Right atrium auricular region (tissue), 2 donors: ENCODE measurements around the gene GFOD1. TPM values are rescaled to one million over a fixed set of nuclear protein-coding genes. Genes with fewer than 3 reads are reported as not detected.

ENCODE experiments used
- DNase-seq: peaks from one replicate; pipeline ENCODE4 v3.0.0-alpha.2; 2019; ENCODE audit warnings: low spot score
- H3K27ac ChIP-seq, 2 donors: fragments of 200-600 bp; sonication (generic); 1 replicate in 1 of 2; 2 replicates in 1 of 2; pipeline ENCODE4 v1.5.1; 2016 to 2019
- H3K27me3 ChIP-seq, 2 donors: fragments of 200-600 bp; sonication (generic); one replicate each; pipeline versions ENCODE4 v1.5.1 to v1.6.0; 2017 to 2019
- H3K36me3 ChIP-seq: fragments of 200-600 bp; sonication (generic); one replicate; pipeline ENCODE4 v1.5.1; 2016
- H3K4me1 ChIP-seq, 2 donors: fragments of 200-600 bp; sonication (generic); one replicate each; pipeline versions ENCODE4 v1.5.1 to v1.6.0; 2017 to 2019
- H3K4me3 ChIP-seq, 2 donors: fragments of 200-600 bp; sonication (generic); 1 replicate in 1 of 2; 2 replicates in 1 of 2; pipeline ENCODE4 v1.5.1; 2017 to 2019; ENCODE audit warnings: mild to moderate bottlenecking in 1 of 2, moderate library complexity in 1 of 2
- H3K9me3 ChIP-seq, 2 donors: fragments of 200-600 bp; sonication (generic); one replicate each; pipeline ENCODE4 v1.5.1; 2019
- total RNA-seq, 2 donors: library from RNA; depleted of rRNA; stranded (reverse); fragments of >200 nt; gene quantifications; one replicate each; pipeline ENCODE4 v1.1.0, GENCODE V29; 2016
- TF ChIP-seq, protein P1 (sequence below), 2 donors: fragments of 200-600 bp; sonication (generic); IDR thresholded peaks; one replicate each; pipeline ENCODE4 v1.5.1; 2019; ENCODE audit warnings: antibody characterized with exemption in 2 of 2

GFOD1 gene
- total RNA-seq, 2 donors from 2014 or later, result 66.2 to 96.3 TPM

GRCh38 chr6:13420269-13420668 is 67.1 kb downstream of the GFOD1 start:
- Histone ChIP-seq H3K4me3 (no peak overlapping the region), H3K27me3 (no peaks in the 10 kb centered on the region), H3K4me1 (peaks cover 0 to 95% of the 10 kb centered on the region in 2 donors), H3K36me3 (no peaks in the 10 kb centered on the region), H3K9me3 (no peaks in the 10 kb centered on the region), H3K27ac (peak overlapping the region; percentile 78 to 91)
- TF ChIP-seq, protein P1, sequence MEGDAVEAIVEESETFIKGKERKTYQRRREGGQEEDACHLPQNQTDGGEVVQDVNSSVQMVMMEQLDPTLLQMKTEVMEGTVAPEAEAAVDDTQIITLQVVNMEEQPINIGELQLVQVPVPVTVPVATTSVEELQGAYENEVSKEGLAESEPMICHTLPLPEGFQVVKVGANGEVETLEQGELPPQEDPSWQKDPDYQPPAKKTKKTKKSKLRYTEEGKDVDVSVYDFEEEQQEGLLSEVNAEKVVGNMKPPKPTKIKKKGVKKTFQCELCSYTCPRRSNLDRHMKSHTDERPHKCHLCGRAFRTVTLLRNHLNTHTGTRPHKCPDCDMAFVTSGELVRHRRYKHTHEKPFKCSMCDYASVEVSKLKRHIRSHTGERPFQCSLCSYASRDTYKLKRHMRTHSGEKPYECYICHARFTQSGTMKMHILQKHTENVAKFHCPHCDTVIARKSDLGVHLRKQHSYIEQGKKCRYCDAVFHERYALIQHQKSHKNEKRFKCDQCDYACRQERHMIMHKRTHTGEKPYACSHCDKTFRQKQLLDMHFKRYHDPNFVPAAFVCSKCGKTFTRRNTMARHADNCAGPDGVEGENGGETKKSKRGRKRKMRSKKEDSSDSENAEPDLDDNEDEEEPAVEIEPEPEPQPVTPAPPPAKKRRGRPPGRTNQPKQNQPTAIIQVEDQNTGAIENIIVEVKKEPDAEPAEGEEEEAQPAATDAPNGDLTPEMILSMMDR (IDR thresholded peaks at IDR 0.05), result no peak
- DNase-seq, result no peak

DNA sequence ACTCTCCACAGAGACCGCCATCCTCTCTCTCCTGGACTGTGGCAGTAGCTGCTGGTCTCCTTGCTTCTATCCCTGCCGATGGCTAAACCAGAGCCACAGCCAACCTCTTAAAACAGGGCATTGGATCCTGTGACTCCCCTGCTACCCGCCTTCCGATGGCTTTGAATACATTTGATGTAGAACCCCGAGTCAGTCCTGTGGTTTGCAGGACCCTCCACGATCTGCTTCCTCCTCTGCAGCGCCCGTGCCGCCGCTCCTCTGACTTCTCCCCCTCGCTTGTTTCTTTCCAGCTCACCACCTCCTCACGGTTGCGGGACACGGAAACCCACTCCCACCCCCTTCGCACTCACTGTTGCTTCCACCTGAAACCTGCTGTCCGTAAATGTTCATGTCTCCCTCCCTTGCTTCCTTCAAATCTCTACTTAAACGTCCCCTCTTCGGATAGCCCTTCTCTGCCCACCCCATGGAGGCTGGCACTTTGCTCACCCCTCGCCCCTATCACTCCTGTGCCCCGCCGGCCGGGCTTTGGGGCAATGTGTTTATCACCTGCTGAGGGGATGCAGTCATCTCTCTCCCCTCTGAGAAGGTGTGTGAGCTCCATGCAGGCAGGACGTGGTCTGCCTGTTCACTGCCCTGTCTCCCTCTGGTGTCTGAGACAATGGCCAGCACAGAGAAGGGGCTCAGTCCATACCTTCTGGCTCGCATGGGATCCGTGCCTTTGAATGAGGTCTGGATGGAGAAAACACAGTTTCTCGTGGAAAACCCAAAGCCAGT is 67.8 kb downstream of the GFOD1 start:
- H3K4me3 ChIP-seq, result no peak overlapping the region
- peak overlapping the region; percentile 78 to 91 for H3K27ac ChIP-seq
- no peaks in the 10 kb centered on the region for H3K9me3 ChIP-seq
- H3K36me3 ChIP-seq, result no peaks in the 10 kb centered on the region
- H3K4me1 ChIP-seq, result peaks cover 0 to 95% of the 10 kb centered on the region in 2 donors
- TF ChIP-seq, protein P1 (IDR thresholded peaks at IDR 0.05), result no peak
- no peak for DNase-seq
- H3K27me3 ChIP-seq, result no peaks in the 10 kb centered on the region

DNA sequence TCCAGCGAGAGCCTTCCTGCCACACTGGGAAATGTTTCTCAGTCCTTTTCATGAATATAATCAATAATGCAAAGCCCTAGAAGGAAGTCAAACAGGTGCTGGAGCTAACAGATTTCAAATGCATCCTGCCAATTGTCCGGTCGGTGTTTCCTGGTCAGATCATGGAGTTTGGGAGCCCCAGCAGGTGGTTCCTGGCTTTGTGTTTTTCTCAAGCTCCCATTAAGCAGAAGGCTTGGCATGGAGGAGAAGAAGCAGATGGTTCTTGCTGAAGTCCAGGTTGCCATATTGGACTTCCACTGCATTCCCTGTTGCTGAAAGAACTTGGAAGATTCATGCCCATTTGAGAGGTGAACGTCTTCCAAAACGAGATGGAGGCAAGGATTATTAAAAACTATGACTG is 68.6 kb downstream of the GFOD1 start:
- Histone ChIP-seq H3K36me3 (no peaks in the 10 kb centered on the region), H3K4me1 (peaks cover 0 to 95% of the 10 kb centered on the region in 2 donors), H3K27me3 (no peaks in the 10 kb centered on the region), H3K27ac (peak overlapping the region; percentile 78 to 91), H3K4me3 (no peak overlapping the region), H3K9me3 (no peaks in the 10 kb centered on the region)
- DNase-seq, result no peak
- TF ChIP-seq, protein P1 (IDR thresholded peaks at IDR 0.05), result no peak

- no peaks in the 10 kb centered on the region for H3K27me3 ChIP-seq
- TF ChIP-seq, protein P1 (IDR thresholded peaks at IDR 0.05), result no peak
- H3K36me3 ChIP-seq, result no peaks in the 10 kb centered on the region
- H3K9me3 ChIP-seq, result no peaks in the 10 kb centered on the region
- DNase-seq, result no peak
- H3K4me3 ChIP-seq, result no peak overlapping the region
- peaks cover 0 to 95% of the 10 kb centered on the region in 2 donors for H3K4me1 ChIP-seq
- H3K27ac ChIP-seq, result peak overlapping the region in 1 of 2 donors; percentile 91
Measured at GRCh38 chr6:13417954-13418353, 69.4 kb downstream of the GFOD1 start.

DNA sequence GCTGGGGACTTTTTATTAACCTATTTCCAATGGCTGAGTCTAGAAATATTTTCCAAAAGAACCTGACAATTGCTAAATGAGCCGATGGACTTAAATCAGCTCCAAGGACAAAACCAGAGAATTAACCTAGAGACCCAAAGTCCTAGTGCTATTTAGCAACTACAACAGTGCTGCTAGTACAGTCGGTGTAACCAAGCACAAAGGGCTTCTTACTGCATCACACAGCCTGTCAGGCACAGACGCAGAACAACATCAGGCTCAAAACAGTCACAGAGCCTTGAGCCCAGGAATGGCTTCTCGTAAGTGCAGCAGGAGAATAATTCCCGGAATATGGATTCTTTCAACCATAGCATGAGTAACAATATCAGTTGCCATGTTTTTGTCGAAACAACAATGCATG is 70.0 kb downstream of the GFOD1 start:
- Histone ChIP-seq H3K27me3 (no peaks in the 10 kb centered on the region), H3K4me1 (peaks cover 0 to 95% of the 10 kb centered on the region in 2 donors), H3K9me3 (no peaks in the 10 kb centered on the region), H3K27ac (peak overlapping the region; percentile 4 to 91), H3K36me3 (no peaks in the 10 kb centered on the region), H3K4me3 (no peak overlapping the region)
- DNase-seq, result peak; percentile 18
- TF ChIP-seq, protein P1 (IDR thresholded peaks at IDR 0.05), result no peak
